H1 (cell line): ENCODE results near the gene FAM168B. TPM values are rescaled to one million over a fixed set of nuclear protein-coding genes. Genes with fewer than 3 reads are reported as not detected.

ENCODE experiments used
- CHD7 ChIP-seq: fragments of 300-600 bp; sonication (generic); IDR thresholded peaks from 2 replicates; pipeline ENCODE4 v1.7.1; 2012; ENCODE audit warnings: low read length, moderate library complexity, mild to moderate bottlenecking, inconsistent platforms; ENCODE audit not compliant: insufficient replicate concordance
- CREB1 ChIP-seq: IDR thresholded peaks from 2 replicates; pipeline ENCODE4 v1.6.1; 2012; ENCODE audit warnings: inconsistent platforms
- EZH2 ChIP-seq: fragments of 200-600 bp; sonication (generic); IDR thresholded peaks from 2 replicates; pipeline ENCODE4 v1.7.1; 2012; ENCODE audit warnings: low read depth, mild to moderate bottlenecking, moderate library complexity, low read length, inconsistent platforms; ENCODE audit not compliant: severe bottlenecking
- KDM1A ChIP-seq: fragments of 200-600, 300-600 bp; sonication (generic); IDR thresholded peaks from 2 replicates; pipeline ENCODE4 v1.7.1; 2016; ENCODE audit warnings: mild to moderate bottlenecking, low read length, borderline replicate concordance
- KDM4A ChIP-seq: IDR thresholded peaks from one replicate; pipeline ENCODE4 v1.7.1; 2012; ENCODE audit warnings: low read depth, mild to moderate bottlenecking, moderate library complexity, low read length, inconsistent platforms; ENCODE audit not compliant: severe bottlenecking
- KDM5A ChIP-seq: fragments of 200-600 bp; IDR thresholded peaks from 2 replicates; pipeline ENCODE4 v1.7.1; 2012; ENCODE audit warnings: mild to moderate bottlenecking, low read length, inconsistent platforms, mixed read lengths
- SRF ChIP-seq: IDR thresholded peaks from 2 replicates; pipeline ENCODE4 v1.6.1; 2011; ENCODE audit warnings: mild to moderate bottlenecking, low read depth, low read length, moderate library complexity
- SUZ12 ChIP-seq: fragments of 200-600 bp; sonication (generic); IDR thresholded peaks from 2 replicates; pipeline ENCODE4 v1.6.1; 2012; ENCODE audit warnings: mild to moderate bottlenecking, inconsistent platforms, low read length, moderate library complexity, mixed read lengths
- TAF7 ChIP-seq: optimal IDR thresholded peaks from 2 replicates; pipeline ENCODE3; 2011; ENCODE audit warnings: low read depth, mild to moderate bottlenecking, inconsistent platforms, low read length, moderate library complexity, borderline replicate concordance
- TCF12 ChIP-seq: IDR thresholded peaks from 2 replicates; pipeline ENCODE4 v1.6.1; 2011; ENCODE audit warnings: low read depth, mild to moderate bottlenecking, low read length
- TEAD4 ChIP-seq: IDR thresholded peaks from 2 replicates; pipeline ENCODE4 v1.6.1; 2012; ENCODE audit warnings: low read depth, low read length, inconsistent platforms, mixed read lengths
- polyA plus RNA-seq, 7 experiments: library from polyadenylated mRNA; depleted of rRNA in 3 of 7; stranded (reverse) in 5 of 7; unstranded in 2 of 7; fragments of >200 nt in 5 of 7; fragments of 200-250 nt in 2 of 7; gene quantifications; 1 replicate in 5 of 7; 2 replicates in 1 of 7; 4 replicates in 1 of 7; pipeline versions ENCODE4 v1.2.1 to v1.2.3, GENCODE V29; 2011 to 2013; ENCODE audit warnings: missing spikeins in 2 of 7, mixed read lengths in 2 of 7
- total RNA-seq: library from RNA; stranded (reverse); fragmentation: NEBNext Ultra II Directional; extraction: Animal tissue kit (Norgen Biotek cat#: 25700); gene quantifications from 2 replicates; pipeline ENCODE4 v1.2.1, GENCODE V29; 2021

The FAM168B gene
- total and polyA plus RNA-seq, 2 of the 8 experiments (the other 6 are each of a cell fraction or from before 2014, with no cell fraction given), result 61.9 to 123 TPM

GRCh38 chr2:131105156-131105949 is 12.1 kb upstream of the FAM168B start, which contains the start of gene PLEKHB2 (continued):
- TF ChIP-seq CHD7, result no peak
- no peak for TF ChIP-seq KDM5A
- TF ChIP-seq TAF7, result no peak
- no peak for TF ChIP-seq KDM1A
- no peak for TF ChIP-seq SUZ12
- TF ChIP-seq TCF12, result no peak
- TF ChIP-seq CREB1, result peak; percentile 85
- no peak for TF ChIP-seq TEAD4
- TF ChIP-seq EZH2, result no peak
- peak; percentile 91 for TF ChIP-seq KDM4A
- TF ChIP-seq SRF, result no peak
